GM12873 (cell line): ENCODE measurements around the gene ANKUB1.

Experiments
- CTCF ChIP-seq: IDR thresholded peaks from 2 replicates; pipeline ENCODE4 v1.5.1; 2012; ENCODE audit warnings: low read depth, mild to moderate bottlenecking, moderate library complexity, low read length, control low read depth; ENCODE audit not compliant: insufficient read depth; ENCODE audit errors: missing control alignments

The ANKUB1 gene

GRCh38 chr3:149771652-149772271 is 20.6 kb downstream of the ANKUB1 start:
- peak; percentile 85 for TF ChIP-seq CTCF

- peak; percentile 27 for TF ChIP-seq CTCF
Measured at GRCh38 chr3:149770246-149770645, 22.1 kb downstream of the ANKUB1 start.

- no peak for TF ChIP-seq CTCF
Measured at GRCh38 chr3:149768704-149769103, 23.6 kb downstream of the ANKUB1 start.

GRCh38 chr3:149767720-149768119 is 24.6 kb downstream of the ANKUB1 start:
- no peak for TF ChIP-seq CTCF

GRCh38 chr3:149765762-149766334 is 26.5 kb downstream of the ANKUB1 start:
- peak; percentile 41 for TF ChIP-seq CTCF

GRCh38 chr3:149764302-149764701 is 28.1 kb downstream of the ANKUB1 start:
- TF ChIP-seq CTCF, result no peak

GRCh38 chr3:149763565-149764195 is 28.7 kb downstream of the ANKUB1 start:
- no peak for TF ChIP-seq CTCF
